Kidney (tissue), 14 donors: ENCODE results near the gene COPG2. TPM values are rescaled to one million over a fixed set of nuclear protein-coding genes. Genes with fewer than 3 reads are reported as not detected.
"Not testable (repeated sequence)": the region's sequence is repeated elsewhere in the genome, so short reads cannot be mapped to it uniquely, and the experiment has no call there.

Experiments used
- DNase-seq, 5 donors: peaks; one replicate each; pipeline ENCODE4 v3.0.0-alpha.2; 2013 to 2020
- FAIRE-seq: peaks from 2 replicates; lab custom pipeline; 2012; peaks lifted over from hg19 to GRCh38; lab: Jason Lieb, UNC
- H3K27ac ChIP-seq, 2 donors: one replicate each; pipeline ENCODE4 v1.7.0; 2013; ENCODE audit warnings: low read depth in 2 of 2, low read length in 2 of 2, inconsistent platforms in 1 of 2
- H3K27me3 ChIP-seq: one replicate; pipeline ENCODE4 v1.7.1; 2013; ENCODE audit warnings: low read length, inconsistent platforms; ENCODE audit not compliant: control insufficient read depth, insufficient read depth
- H3K36me3 ChIP-seq, 3 donors: one replicate each; pipeline versions ENCODE4 v1.7.0 to v1.7.1; 2013; ENCODE audit warnings: low read length in 3 of 3, control low read depth in 1 of 3, inconsistent platforms in 1 of 3; ENCODE audit not compliant: insufficient read depth in 3 of 3, control insufficient read depth in 2 of 3
- H3K4me1 ChIP-seq, 3 donors: one replicate each; pipeline versions ENCODE4 v1.7.0 to v1.7.1; 2013; ENCODE audit warnings: low read length in 3 of 3, inconsistent platforms in 1 of 3, low read depth in 1 of 3; ENCODE audit not compliant: control insufficient read depth in 2 of 3, insufficient read depth in 2 of 3
- H3K4me3 ChIP-seq, 3 donors: one replicate each; pipeline versions ENCODE4 v1.7.0 to v1.8.1; 2013; ENCODE audit warnings: low read length in 3 of 3, control low read depth in 1 of 3, inconsistent platforms in 1 of 3
- H3K9ac ChIP-seq, 3 donors: one replicate each; pipeline versions ENCODE4 v1.7.0 to v1.7.1; 2013; ENCODE audit warnings: low read length in 3 of 3, control low read depth in 1 of 3, inconsistent platforms in 1 of 3
- H3K9me3 ChIP-seq, 3 donors: one replicate each; pipeline versions ENCODE4 v1.7.0 to v1.7.1; 2013; ENCODE audit warnings: low read length in 3 of 3, control low read depth in 1 of 3, inconsistent platforms in 1 of 3; ENCODE audit not compliant: control insufficient read depth in 2 of 3, insufficient read depth in 1 of 3
- CTCF ChIP-seq: IDR thresholded peaks from 3 replicates; pipeline ENCODE4 v1.5.1; 2012; ENCODE audit warnings: mild to moderate bottlenecking, moderate library complexity, borderline replicate concordance; ENCODE audit not compliant: insufficient read depth; ENCODE audit errors: extremely low read depth
- intact Hi-C: fragments of 100-400 bp; cut with DNase I; formaldehyde crosslinking; loops from one replicate; pipeline ENCODE4 v1.11.1; 2022
- polyA plus RNA-seq: library from polyadenylated mRNA; stranded (reverse); fragments of 350-450 nt; fragmentation: Illumina TruSeq; extraction: RNeasy Lipid Tissue Mini Kit (QIAGEN cat#74804); gene quantifications from one replicate; pipeline ENCODE4 v1.2.3, GENCODE V29; 2014; ENCODE audit warnings: low read depth, low replicate concordance; ENCODE audit not compliant: insufficient read depth
- total RNA-seq: library from RNA; stranded (reverse); fragmentation: NEBNext Ultra II Directional; extraction: Animal tissue kit (Norgen Biotek cat#: 25700); gene quantifications from one replicate; pipeline ENCODE4 v1.2.1, GENCODE V29; 2021
- donor health status: control.
- donor health status: control.
- donor health status: control.
- donor health status: control.
- donor health status: control.
- donor health status: DM: yes; HTN: yes; CAD: no.
- donor health status: Normal renal cell carcinoma (clear cell type).

Gene COPG2
- total and polyA plus RNA-seq, 2 donors from 2014 or later: 12.6 to 27.6 TPM

- no peak overlapping the region for H3K27ac ChIP-seq
- TF ChIP-seq CTCF: no peak
- no peaks in the 10 kb centered on the region for H3K4me1 ChIP-seq
- peaks cover 0 to 10% (median 2%) of the 10 kb centered on the region in 3 donors for H3K36me3 ChIP-seq
- no peaks in the 10 kb centered on the region for H3K27me3 ChIP-seq
- H3K9ac ChIP-seq: no peak overlapping the region
- intact Hi-C loops: no loop called here
- H3K9me3 ChIP-seq: no peaks in the 10 kb centered on the region
- H3K4me3 ChIP-seq: no peak overlapping the region
- no peak for FAIRE-seq
- DNase-seq: no peak
Measured at GRCh38 chr7:130524628-130525027, 143.9 kb downstream of the COPG2 start.

- intact Hi-C loops: not testable (repeated sequence)
Measured at GRCh38 chr7:130523519-130524125, 144.9 kb downstream of the COPG2 start.

GRCh38 chr7:130521258-130521951 lies 147.1 kb downstream of the COPG2 start:
- intact Hi-C loops: no loop called here
- FAIRE-seq (no peak), DNase-seq (no peak)
- Histone ChIP-seq H3K27ac (no peak overlapping the region), H3K36me3 (peaks cover 0 to 12% (median 2%) of the 10 kb centered on the region in 3 donors), H3K9ac (no peak overlapping the region), H3K9me3 (no peaks in the 10 kb centered on the region), H3K27me3 (no peaks in the 10 kb centered on the region), H3K4me3 (no peak overlapping the region), H3K4me1 (no peaks in the 10 kb centered on the region)
- TF ChIP-seq CTCF: no peak

More at GRCh38 chr7:130523519-130524125, 144.9 kb downstream of the COPG2 start:
- not testable (repeated sequence) for H3K27me3 ChIP-seq, H3K9me3 ChIP-seq, H3K27ac ChIP-seq, DNase-seq, H3K36me3 ChIP-seq, H3K9ac ChIP-seq, H3K4me3 ChIP-seq, H3K4me1 ChIP-seq, FAIRE-seq

GRCh38 chr7:130515315-130516040 lies 153.1 kb downstream of the COPG2 start:
- FAIRE-seq: no peak
- TF ChIP-seq CTCF: no peak

More at GRCh38 chr7:130515315-130516040, 153.1 kb downstream of the COPG2 start:
- DNase-seq: peak in 2 of 5 donors; percentile 54 to 56
- Histone ChIP-seq H3K36me3 (peaks cover 0 to 6% (median 0%) of the 10 kb centered on the region in 3 donors), H3K4me1 (peaks cover 0 to 9% (median 3%) of the 10 kb centered on the region in 3 donors), H3K4me3 (no peak overlapping the region), H3K9me3 (no peaks in the 10 kb centered on the region), H3K27me3 (no peaks in the 10 kb centered on the region), H3K27ac (no peak overlapping the region), H3K9ac (no peak overlapping the region)
- intact Hi-C loops: no loop called here
